Esophagus squamous epithelium (tissue), 4 donors: ENCODE data around the gene MOB2.

Source experiments
- CTCF ChIP-seq, 6 experiments: fragments of 450-650 bp in 4 of 6; fragments of 200-600 bp in 2 of 6; sonication (generic) in 2 of 6; IDR thresholded peaks; one replicate each; pipeline ENCODE4 v1.5.1; 2016 to 2019; ENCODE audit warnings: antibody characterized with exemption in 6 of 6, mild to moderate bottlenecking in 4 of 6, moderate library complexity in 4 of 6
- POLR2A ChIP-seq, 4 donors: fragments of 450-650 bp; IDR thresholded peaks; one replicate each; pipeline ENCODE4 v1.6.1; 2017; ENCODE audit warnings: antibody characterized with exemption in 4 of 4, mild to moderate bottlenecking in 4 of 4, moderate library complexity in 3 of 4

DNA sequence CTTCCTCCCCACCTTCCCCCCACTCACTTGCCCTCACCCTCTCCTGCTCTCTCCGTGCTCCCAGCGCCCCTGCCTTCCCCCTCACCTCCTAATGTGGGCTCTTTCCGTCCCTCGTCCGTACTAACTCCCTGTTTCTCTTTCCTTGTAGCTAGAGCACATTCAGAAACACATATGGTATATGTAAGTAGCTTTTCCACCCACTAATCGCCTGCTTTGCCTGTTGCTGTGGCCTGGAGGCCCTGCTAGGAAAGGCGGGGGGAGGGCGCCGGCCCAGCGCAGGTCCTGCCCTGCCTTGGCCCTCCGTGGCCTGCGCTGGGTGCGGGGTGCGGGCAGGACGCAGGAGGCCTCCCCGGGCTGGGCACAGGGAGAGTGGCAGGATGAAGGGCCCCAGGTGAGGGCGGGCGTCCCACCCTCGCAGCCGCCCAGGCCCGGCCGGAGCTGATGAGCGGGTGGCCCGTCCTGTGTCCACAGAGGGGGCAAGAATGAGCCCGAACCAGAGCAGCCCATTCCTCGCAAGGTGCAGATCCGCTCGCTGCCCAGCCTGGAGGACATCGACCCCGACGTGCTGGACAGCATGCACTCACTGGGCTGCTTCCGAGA, 41.7 kb downstream of the MOB2 start:
- TF ChIP-seq CTCF (IDR thresholded peaks at IDR 0.05), result no peak
- TF ChIP-seq POLR2A (IDR thresholded peaks at IDR 0.05), result no peak
